Fibroblast of peridontal ligament (primary cell): ENCODE data around the gene NCF4.
A peak's percentile ranks its signal among the peaks of the same experiment; 100 is the strongest.

Source experiments
- DNase-seq: peaks from one replicate; pipeline ENCODE4 v3.0.0-alpha.2; 2010; ENCODE audit errors: extremely low read depth

NCF4 gene

DNA sequence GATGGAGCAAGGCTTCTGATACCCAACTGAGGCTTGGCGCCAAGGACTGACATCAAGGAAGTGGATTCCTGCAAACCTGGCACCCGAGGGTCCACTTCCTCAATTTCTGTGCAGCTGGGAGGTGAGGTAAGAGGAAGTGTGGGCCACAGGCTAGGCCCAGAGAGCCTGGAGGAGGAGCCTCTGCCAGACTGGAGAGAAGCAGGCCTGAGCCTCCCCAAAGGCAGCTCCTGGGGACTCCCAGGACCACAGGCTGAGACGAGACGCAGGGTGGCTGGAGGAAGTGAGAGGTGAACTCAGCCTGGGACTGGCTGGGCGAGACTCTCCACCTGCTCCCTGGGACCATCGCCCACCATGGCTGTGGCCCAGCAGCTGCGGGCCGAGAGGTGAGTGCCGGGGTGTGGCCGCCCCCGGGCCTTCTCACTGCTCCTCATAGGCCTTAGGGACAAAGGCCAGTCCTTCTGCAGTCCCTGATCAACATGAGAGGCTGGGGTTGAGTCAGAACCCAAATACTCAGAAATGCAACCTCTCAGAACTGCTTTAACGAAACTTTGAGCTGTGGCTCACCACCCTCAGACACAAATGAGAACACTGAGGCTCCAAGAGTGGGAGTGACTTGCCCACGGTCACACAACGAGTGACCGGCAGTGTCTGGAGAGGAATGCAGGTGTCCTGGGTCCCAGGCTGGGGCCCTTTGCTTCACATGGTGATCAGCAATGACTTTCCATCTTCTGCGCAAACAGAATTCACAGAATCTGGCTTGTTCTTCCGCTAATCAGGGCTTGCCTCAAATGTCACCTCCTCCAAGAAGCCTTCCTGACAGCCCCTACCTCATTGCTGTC is at the start of gene NCF4:
TSS of gene NCF4 (plus strand) at position 186 of the 839 bp plus-strand sequence. CDS start at position 352, 166 bp downstream.
- DNase-seq, result no peak

DNA sequence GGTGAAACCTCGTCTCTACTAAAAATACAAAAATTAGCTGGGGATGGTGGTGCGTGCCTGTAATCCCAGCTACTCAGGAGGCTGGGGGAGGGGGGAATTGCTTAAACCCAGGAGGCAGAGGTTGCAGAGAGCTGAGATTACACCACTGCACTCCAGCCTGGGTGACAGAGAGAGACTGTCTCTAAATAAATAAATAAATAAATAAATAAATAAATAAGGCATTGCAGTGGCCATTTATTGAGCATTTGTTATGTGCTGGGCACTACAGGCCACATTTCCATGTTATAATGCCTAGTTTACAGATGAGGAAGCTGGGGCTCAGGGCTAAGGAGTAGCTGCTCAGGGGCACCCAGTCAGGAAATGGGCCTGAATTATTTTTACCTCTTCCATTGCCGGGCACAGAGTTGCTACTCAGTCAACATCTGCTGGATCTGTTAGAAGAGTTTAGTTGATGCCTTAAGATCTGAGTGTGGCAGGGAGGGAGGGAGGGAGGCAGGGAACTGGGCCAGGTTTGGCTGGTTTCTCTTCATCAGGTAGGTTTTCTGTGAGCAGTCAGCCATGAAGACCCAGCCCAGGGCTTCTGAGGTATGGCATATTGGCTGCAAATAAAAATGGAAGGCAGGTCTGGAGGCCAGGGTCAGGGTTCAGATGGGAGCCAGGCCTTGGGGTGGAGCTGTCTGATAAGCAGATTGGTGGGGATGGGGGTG is 49.6 kb upstream of the NCF4 start:
- DNase-seq, result no peak

DNA sequence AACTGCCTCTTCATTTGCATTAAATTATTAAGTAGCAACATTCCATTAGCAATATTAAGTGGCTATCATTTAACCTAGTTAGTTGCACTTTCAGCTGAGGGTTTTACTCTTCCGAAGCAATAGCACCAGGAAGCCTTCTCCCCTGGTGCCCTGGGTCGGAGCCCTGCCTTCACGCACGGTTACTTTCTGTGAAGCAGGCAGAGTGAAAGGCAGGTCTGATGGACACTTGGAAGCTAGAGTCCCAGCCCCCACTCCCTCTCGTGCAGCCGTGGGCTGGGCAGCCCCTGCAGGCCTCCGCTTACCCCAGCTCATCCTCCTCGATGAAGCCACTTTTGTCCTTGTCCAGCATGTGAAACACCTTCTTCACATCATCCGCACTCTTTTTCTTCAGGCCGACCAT is 46.0 kb upstream of the NCF4 start:
- no peak for DNase-seq

DNA sequence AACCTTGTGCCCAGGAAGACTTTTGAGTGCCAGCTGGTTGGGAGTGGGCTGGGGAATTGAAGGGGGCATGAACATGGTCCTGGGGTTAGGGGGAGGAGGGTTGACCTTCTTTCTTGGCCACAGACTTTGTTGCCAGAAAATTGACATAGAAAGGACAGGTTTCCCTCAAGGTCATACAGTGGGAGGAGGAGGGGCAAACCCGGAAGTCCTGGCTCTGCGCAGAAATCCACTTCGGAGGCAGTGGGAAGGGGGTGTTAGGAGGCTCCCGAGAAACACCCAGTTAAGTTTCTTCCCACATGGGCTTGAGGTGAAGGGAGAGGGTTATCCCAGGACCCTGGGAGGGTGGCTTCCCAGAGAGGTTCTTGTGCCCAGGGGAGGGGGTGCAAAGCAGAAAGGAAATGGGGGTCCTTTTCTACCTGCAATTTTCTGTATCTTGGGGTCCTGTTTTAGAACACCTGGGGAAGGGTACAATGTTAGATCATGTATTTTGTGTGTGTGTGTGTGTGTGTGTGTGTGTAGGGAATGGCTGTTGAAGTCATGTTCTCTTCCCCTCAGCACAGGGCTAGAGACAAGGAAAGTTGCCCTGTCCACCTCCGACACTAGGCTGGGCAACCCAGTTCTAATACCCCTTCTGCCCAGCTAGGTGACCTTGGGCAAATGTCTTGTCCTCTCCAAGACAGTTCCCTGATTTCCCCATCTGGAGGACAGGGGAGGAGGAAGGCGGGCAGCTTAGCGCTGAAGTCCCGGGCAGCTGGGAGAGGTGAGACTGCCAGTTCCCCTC is 45.1 kb upstream of the NCF4 start:
- no peak for DNase-seq

DNA sequence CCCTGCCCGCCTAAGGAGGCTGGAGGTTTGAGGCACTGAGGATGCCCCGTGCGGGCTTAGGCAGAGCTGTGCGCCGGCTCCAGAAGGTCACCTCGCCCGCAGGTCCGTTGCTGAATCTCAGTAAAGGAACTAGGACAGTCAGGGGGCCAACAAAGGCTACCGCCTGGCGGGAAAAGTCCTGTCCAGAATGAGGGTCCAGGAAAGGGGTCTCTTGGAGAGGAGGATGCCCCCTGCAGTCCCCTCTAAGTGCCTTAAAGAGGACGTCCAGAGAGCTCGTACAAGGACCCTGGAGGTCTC is 44.5 kb upstream of the NCF4 start:
- no peak for DNase-seq

DNA sequence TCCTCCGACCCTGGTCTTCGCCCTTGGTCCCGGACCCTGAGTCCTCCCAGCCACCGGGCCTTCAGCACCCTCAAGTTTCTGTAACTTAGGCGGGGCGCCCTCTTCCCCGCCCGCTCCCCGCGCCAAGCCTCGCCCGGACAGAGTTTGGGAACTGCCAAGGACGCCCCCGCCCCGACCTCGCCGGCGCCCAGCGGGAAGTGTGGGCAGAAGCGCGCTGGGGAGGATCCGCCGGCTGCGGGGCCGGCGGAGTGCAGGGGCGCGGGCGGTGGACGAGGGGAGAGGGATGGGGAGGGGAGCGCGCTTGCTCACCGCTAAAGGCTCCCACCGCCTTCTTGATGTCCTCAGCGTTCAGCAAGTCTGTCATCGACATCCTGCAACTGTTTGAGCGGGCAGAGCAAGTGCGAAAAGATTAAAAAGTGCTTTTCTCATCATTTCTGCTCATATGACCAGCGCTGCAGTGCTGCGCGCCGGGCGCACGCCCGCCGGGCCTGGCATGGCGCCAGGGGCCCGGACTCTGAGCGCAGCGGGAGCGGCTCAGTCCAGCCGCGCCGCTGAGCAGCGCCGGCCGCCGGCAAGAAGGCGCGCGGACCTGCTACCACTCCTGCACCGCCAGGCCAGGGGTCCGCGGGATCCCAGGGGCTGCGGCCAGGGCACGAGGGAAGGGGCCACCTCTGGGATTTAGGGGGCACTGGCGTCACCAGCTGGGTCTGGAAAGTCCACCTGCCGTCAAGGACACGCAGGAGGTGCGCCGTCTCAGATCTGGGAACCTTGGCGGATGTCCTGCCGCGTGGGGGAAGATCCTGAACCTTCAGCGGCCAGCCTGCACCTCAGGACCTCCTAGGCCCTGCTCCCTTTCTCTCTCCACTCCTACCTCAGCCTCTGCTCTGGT is 43.9 kb upstream of the NCF4 start, which contains the start of gene PVALB:
TSS of gene PVALB (minus strand) at position 400 of the 889 bp plus-strand sequence. CDS start at position 370, 30 bp downstream.
- peak; percentile 5 for DNase-seq

DNA sequence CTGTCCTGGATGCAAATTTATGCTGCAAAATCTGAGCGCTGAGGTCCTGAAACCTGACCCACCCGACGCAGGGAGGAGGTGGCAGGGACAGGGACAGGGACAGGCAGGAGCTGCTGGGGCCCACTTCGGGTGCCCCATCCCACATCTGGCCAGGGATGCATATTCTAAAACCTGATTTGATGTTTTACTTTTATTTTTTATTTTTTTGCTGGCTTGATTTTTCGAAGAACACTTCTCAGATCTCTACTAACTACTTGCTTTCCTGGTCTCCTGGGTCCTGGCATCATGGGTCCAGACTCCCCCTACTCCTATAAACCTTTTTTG is 43.3 kb upstream of the NCF4 start:
- no peak for DNase-seq

DNA sequence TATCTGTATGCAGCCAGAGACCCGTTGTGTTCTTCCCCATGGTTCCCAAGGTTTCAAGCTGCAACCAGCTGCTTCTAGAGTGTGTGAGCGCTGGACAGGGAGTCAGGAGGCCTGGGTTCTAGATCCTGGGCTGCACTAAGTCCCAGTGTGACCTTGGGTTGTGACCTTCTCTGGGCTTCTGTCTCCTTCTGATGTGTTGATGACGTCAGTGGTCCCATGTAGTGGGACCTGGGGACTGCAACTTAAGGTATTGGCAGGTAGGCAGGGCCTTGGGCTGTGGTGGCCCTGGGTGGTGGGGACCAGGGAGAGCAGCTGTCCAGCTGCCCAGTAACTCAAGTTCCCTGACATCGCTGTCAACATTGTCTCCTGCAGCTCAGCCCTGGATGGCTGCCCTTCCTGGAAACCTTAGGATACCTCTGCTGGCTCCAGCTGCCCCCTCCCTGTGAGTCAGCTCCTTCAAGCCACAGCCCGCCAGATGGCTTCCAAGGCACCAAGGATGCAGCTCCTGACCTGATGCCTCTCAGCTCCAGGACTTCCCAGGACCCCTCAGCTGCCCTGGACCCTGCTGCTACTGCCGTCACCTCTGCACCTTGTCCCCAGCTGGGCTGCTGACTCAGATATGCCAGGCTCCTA is 42.7 kb upstream of the NCF4 start:
- DNase-seq, result no peak

DNA sequence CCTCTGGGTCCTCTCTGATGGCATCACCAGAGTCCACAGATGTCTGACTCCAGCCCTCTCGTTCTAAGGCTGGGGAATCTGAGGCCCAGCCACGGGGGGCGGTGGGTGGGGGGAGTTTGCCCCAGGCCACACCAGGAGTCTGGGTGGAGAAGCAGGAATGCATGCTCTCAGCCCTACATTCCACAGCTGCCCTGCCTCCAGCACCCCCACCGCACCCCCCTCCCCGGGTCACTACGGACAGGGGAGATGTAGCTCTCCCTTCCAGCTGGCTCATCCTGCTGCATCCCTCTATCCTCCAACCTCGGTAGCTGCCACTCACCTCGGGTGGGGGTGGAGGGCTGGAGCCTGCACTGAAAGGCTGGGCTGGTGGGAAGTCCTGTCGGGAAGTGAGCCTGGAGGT is 41.7 kb upstream of the NCF4 start:
- DNase-seq, result no peak

DNA sequence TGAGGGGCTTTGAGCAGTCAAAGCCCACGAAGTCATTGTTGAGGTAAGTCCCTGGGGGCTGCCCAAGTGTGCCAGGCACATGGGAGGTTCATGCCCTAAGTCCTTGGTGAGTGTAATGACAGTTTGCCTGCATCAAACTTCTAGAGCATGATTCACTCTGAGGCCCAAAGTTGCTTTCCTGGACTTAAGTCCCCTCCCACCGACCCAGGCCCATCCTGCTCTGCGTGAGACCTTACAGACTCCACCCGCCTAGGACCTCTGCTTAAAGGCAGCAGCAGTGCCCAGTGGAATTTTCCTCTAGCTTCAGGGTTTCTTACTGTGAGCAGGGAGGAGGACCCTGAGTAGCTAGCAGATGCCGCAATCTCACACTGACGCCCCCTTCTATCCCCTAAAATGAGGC is 38.2 kb upstream of the NCF4 start:
- no peak for DNase-seq

DNA sequence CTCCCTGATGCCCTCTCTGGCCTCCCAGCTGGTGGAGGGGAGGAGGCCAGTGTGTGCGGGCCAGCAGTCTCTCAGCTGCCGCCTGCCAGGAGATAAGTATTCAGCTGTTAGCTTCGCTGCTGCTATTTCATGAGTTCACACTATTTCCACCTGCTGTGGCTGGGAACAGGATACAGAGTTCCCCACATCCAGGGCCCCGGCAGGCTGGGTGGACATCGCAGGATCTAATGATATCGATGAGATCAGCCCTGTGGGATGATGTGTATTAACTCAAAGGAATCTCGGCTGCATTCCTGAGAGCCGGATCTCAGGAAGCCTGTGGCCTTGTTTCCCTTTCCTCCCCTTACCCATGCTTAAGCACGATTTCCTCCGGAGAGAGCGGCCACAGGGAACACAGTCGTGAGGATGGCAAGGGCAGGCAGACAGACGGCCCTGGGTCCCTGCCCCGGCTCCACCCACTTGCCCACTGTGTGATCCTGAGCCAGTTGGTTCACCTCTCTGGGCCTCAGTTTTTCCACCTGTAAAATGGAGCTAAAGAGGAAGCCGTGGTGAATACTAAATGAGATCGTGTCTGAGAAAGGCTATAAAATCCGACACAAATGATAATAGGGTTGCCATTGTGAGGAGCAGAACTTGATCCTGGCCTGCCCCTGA is 37.5 kb upstream of the NCF4 start:
- no peak for DNase-seq

DNA sequence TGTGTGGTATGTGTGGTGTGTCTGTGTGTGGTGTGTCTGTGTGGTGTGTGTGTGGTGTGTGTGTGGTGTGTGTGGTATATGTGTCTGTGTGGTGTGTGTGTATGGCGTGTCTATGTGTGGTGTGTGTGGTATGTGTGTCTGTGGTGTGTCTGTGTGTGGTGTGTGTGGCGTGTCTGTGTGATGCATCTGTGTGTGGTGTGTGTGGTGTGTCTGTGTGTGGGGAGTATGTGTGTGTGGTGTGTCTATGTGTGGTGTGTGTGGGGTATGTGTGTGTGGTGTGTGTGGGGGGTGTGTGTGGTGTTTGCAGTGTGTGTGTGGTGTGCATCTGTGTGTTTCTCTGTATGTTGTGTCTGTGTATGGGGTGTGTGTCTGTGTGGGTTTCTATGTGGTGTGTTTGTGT is 36.2 kb upstream of the NCF4 start:
- no peak for DNase-seq

DNA sequence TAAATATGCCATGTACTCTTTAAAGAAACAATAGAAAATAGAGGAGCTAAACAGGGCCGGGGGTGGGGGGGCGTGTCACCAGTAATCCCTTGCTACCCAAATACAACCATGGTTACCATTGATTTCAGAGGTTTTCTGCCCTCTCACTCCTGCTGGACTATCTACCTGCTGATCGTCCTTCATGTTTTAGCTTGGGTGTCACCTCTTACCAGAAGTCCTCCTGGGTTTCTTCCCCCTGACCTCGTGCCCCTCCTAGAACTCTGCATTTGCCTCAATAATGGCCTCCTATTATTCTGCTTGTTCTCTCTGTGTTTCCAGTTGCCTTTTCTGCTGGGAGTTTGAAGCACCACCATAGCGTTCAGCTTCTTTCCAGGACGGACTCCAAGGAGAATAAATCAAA is 34.5 kb upstream of the NCF4 start:
- DNase-seq, result no peak

DNA sequence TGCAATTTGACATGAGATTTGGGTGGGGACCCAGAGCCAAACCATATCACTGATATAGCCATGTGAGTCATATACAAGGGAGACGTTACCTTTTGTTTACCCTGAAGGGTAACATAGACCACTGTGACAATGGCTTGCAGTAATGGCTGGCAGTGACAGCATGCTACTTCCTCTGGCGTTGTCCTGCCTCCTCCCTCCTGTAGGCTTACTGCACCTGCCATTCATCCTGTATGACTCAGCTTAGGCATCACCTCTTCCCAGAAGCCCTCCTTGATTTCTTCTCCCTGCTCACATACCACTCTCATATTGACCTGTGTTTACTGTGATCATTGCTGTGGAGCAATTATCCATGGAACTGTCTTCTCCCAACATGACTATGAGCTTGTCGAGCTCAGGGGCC is 32.0 kb upstream of the NCF4 start:
- DNase-seq, result no peak

DNA sequence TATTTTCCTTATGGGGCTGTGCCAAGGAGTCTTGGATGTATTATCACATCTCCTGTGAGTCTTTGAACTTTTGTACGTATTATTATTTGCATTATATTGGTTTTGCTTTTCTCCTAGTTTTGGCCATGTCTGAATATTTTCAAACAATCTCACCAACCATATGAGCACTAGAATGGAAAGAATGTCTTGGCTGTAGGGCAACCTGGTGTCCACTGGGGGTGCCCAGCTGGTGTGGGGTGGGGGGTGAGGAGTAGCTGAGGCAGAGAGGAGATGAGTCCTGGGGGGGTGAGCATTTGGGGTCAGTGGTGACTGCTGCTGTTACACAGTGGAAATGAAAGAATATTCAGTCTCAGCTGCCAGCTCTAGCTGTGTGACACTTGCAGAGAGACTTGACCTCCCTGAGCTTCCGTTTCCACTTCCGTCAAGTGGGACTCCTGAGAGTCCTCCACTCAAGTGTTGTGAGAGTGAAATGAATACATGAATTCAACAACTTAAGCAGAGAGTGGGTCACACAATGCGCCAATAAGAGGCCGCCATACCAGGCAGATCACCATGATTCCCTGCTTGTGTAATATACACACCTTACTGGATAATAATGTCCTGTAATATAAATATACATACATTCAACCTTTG is 31.3 kb upstream of the NCF4 start:
- no peak for DNase-seq

DNA sequence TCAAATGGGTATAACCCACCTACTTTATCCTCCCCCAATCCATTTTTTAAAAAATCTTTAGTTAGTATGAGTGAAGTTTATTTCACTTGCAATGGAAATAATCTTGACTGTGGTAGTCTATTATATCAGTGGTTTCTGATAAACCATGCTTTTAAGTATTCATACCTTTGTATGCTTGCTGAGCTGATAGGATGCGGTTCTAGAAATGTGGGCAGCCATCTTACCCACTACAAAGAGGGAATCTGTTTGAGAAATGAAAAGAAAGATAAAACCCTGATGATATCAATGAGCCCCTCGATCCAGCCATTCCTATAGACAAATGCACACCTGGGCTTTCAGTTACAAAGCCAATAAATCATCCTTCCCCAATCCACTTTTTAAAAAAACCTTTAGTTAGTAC is 30.2 kb upstream of the NCF4 start:
- no peak for DNase-seq

DNA sequence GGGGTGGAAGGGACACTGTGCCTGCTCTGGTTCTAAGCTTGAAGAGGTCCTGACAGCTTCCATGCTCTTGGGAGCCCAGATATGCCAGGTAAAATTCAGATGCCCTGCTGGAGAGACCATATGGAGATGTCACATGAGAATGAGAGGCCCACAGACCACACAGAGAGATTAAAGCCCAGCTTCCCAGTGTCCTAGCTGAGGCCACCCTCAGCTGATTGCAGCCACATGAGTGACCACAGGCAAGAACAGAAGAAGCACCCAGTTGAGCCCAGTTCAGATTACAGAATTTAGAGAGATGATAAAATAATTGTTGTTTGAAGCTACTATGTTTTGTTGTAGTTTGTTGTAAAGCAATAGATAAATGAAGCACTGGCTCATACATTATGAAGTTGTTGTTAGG is 29.6 kb upstream of the NCF4 start:
- no peak for DNase-seq

DNA sequence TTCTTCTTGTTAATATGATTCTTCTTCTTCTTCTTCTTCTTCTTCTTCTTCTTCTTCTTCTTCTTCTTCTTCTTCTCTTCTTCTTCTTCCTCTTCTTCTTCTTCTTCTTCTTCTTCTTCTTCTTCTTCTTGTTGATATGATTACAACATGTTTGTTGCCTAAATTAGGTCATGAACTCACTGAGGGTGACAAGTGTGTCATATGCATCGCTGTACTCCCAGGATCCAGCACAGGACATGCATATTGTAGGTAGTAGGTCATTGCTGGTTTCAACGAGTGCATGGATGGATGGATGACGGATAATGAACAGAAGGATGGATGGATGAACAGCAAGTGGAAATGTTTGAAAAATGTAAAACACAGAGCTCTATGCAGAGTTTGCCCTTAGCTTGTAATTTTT is 29.1 kb upstream of the NCF4 start:
- no peak for DNase-seq

DNA sequence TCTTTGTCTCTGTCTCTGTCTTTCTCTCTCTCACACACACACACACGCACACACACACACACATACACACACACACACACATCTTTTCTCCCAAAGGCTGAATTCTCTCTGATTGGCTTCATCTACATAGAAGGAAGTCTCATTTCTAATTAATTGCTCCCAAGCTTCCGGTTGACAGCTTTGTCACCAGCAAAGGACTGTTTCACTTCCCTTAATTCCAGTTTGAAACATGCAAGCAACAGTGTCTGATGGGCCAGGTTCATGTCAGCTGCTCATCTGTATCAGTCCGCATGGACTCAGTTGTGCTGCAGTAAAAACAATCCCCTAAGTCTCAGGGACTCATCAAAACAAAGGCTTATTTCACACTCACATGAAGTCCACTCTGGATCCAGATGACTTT is 27.7 kb upstream of the NCF4 start:
- DNase-seq, result no peak

DNA sequence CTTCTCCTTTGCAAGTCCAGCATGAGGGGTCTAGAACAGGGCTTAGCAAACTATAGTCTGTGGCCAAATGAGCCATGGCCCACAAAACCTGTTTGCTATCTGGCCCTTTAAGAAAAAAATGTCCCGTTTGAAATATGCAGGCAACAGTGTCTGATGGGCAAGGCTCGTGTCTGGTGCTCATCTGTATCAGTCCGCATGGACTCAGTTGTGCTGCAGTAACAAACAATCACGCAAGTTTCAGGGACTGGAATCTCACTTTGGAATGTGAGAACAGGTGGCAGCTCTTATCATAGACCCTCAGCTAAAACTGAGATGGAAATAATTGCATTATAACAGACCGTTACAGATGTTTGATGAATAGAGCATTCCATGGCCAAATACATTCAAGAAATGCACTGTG is 24.9 kb upstream of the NCF4 start:
- no peak for DNase-seq
